ENCODE measurements around the gene GRM7. TPM values are rescaled to one million over a fixed set of nuclear protein-coding genes. Genes with fewer than 3 reads are reported as not detected.

Gene GRM7
- total RNA-seq, 4 donors from 2014 or later: 0.29 to 15.8 (median 0.67) TPM

GRCh38 chr3:7610634-7611033, 749.7 kb downstream of the GRM7 start:
- DNase-seq: no peak
- TF ChIP-seq POLR2A (IDR thresholded peaks at IDR 0.05) (no peak), CTCF (IDR thresholded peaks at IDR 0.05) (no peak)
- no peaks in the 10 kb centered on the region for H3K4me1 ChIP-seq
- no peaks in the 10 kb centered on the region for H3K27me3 ChIP-seq
- H3K27ac ChIP-seq: no peak overlapping the region
- no peaks in the 10 kb centered on the region for H3K36me3 ChIP-seq
- intact Hi-C loops (cut with DNase I; ENCODE audit: low total_unique reads): no loop called here
- H3K9me3 ChIP-seq: no peaks in the 10 kb centered on the region
- no peak overlapping the region for H3K4me3 ChIP-seq

GRCh38 chr3:7615043-7615442, 754.1 kb downstream of the GRM7 start:
- intact Hi-C loops (cut with DNase I; ENCODE audit: low total_unique reads): no loop called here
- DNase-seq: no peak
- TF ChIP-seq CTCF (IDR thresholded peaks at IDR 0.05) (no peak), POLR2A (IDR thresholded peaks at IDR 0.05) (no peak)
- Histone ChIP-seq H3K27me3 (no peaks in the 10 kb centered on the region), H3K27ac (no peak overlapping the region), H3K9me3 (no peaks in the 10 kb centered on the region), H3K4me1 (no peaks in the 10 kb centered on the region), H3K4me3 (no peak overlapping the region), H3K36me3 (no peaks in the 10 kb centered on the region)

GRCh38 chr3:7618606-7619005, 757.7 kb downstream of the GRM7 start:
- DNase-seq: no peak
- H3K36me3 ChIP-seq: no peaks in the 10 kb centered on the region
- H3K9me3 ChIP-seq: no peaks in the 10 kb centered on the region
- no peak overlapping the region for H3K27ac ChIP-seq
- intact Hi-C loops (cut with DNase I; ENCODE audit: low total_unique reads): no loop called here
- H3K4me3 ChIP-seq: no peak overlapping the region
- H3K4me1 ChIP-seq: no peaks in the 10 kb centered on the region
- TF ChIP-seq POLR2A (IDR thresholded peaks at IDR 0.05): no peak
- TF ChIP-seq CTCF (IDR thresholded peaks at IDR 0.05): no peak
- H3K27me3 ChIP-seq: no peaks in the 10 kb centered on the region

DNA sequence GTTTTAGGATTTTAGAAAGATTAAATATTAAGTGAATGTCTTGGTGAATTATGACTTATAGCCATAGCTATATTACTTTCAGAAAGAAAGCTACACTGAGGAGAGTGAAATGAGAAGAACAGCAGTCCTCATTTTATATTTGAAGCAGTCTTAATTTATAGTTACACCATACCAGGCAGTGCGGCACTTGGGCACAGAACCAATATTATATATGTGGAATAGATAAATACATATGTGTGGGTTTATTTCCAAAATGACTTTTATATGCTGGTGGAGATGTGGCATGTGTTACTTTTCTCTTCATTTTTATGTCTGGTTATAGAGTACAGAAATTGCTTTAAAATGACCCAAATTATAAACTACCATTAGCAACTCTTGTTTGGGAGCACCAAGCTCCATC, 759.5 kb downstream of the GRM7 start:
- DNase-seq: no peak
- H3K36me3 ChIP-seq: no peaks in the 10 kb centered on the region
- TF ChIP-seq POLR2A (IDR thresholded peaks at IDR 0.05) (no peak), CTCF (IDR thresholded peaks at IDR 0.05) (no peak)
- no peaks in the 10 kb centered on the region for H3K4me1 ChIP-seq
- H3K9me3 ChIP-seq: no peaks in the 10 kb centered on the region
- H3K4me3 ChIP-seq: no peak overlapping the region
- H3K27me3 ChIP-seq: no peaks in the 10 kb centered on the region
- no peak overlapping the region for H3K27ac ChIP-seq
- intact Hi-C loops (cut with DNase I; ENCODE audit: low total_unique reads): no loop called here

- TF ChIP-seq POLR2A (IDR thresholded peaks at IDR 0.05) (no peak), CTCF (IDR thresholded peaks at IDR 0.05) (no peak)
- no peak overlapping the region for H3K27ac ChIP-seq
- no peaks in the 10 kb centered on the region for H3K4me1 ChIP-seq
- H3K27me3 ChIP-seq: no peaks in the 10 kb centered on the region
- no peaks in the 10 kb centered on the region for H3K9me3 ChIP-seq
- no peaks in the 10 kb centered on the region for H3K36me3 ChIP-seq
- no peak overlapping the region for H3K4me3 ChIP-seq
- intact Hi-C loops (cut with DNase I; ENCODE audit: low total_unique reads): no loop called here
- no peak for DNase-seq
These were observed 760.2 kb downstream of the GRM7 start for GRCh38 chr3:7621046-7621630.
